Stimulated activated CD4-positive, alpha-beta T cell treated with anti-CD3 and anti-CD28 coated beads, Interleukin-2, amount 100 ng/mL, for 48 hours (primary cell): ENCODE measurements around the gene CFAP53.
"Not testable (repeated sequence)": the region's sequence is repeated elsewhere in the genome, so short reads cannot be mapped to it uniquely, and the experiment has no call there.

Source experiments
- DNase-seq, 2 donors: peaks; one replicate each; pipeline ENCODE4 v3.0.0-alpha.2; 2020

Gene CFAP53

DNA sequence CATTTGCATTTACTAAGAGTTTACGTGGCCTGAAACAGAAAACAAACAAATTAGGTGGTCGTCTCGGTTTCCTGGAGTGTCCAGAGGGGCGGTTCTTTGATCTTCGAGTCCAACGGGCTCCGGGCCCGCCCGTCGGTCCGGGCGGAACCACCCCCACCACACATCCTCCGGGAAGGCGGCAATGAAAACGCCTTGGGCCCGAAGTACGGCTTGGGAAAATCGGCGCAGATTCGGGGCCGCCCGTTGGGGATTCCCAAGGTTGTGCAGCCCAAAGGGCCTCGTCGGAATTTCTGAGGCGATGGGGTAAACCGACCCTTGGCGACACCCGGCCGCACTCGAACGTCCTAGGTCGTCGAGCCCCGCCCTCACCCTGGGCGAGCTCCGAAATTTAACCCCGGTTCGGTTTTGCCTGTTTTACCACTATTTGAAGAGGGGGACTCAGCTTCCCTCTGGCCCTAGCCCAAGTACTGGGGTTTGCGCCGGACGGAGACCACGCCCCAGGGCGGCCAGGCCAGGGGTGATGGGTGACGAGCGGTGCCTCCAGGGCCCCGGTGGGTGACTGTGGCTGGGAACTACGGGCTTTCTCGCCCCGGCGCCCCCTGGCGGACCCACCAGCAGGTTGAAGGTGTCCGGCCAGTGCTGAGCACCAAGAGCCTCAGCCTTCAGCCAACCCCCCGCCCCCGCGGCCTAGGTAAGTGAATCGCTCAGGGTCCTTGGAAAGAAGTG, 1.9 kb upstream of the CFAP53 start:
- DNase-seq = peak; percentile 71 to 78

DNA sequence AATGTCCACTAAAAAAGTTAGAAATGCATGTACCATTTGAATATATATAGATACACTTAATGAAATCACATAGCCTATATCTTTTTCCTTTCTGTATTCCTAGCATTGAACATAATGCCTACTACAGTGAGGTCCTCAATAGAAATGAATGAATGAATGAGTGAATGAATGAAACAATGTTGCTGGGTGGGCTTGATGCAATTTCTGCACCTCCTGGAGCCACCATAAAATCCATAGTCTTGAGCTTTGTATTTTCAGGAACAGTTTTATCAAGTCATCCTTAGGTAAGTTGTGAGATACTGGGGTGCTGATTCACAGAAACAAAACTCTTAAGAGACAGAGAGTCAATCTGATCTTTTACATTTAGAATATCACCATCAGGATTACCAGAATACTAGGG, 3.3 kb downstream of the CFAP53 start:
- DNase-seq = no peak

DNA sequence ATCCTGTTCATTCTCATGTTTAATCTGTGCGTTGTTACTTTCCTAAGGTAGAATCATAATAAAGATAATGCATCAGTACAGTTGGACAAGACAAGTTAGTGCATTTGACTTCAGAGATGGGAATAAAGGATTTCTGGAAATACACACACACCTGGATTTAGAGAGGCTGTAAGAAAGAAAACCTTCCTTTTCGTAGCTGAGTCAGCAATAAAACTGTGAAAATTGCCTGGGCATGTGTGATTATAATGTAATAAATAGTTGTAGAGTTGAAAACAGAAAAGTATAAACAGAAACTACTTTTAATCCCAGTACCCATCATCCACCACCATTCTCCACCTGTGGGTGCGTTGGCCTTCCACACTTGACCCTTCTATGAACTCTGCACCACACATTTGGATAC, 15.4 kb downstream of the CFAP53 start:
- DNase-seq = no peak

DNA sequence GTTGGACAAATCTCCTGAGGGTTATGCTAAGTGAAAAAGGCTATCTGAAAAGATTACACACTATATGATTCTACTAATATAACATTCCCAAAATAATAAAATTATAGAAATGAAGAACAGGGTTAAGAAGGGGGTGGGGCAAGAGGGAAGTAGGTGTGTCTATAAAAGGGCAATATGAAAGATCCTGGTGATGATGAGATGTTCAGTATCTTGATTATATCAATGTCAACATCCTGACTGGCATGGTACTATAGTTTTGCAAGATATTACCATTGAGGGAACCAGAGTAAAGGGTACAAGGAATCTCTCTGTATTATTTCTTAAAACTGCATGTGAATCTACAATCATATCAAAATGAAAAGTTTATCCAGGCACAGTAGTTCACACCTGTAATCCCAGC, 16.7 kb downstream of the CFAP53 start:
- DNase-seq = no peak

DNA sequence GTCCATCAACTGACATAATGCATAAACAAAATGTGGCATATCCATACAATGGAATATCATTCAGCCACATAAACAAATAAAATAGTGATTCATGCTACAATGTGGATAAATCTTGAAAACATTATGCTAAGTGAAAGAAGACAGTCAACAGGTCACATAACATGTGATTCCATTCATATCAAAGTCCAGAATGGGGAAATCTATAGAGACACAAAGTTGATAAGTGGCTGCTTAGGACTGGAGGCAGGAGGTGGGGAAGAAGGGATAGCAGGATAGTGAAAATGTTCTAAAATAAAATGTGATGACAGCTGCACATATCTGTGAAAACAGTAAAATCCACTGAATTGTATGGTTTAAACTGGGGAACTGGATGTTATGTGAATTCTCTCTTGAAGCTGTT, 18.7 kb downstream of the CFAP53 start:
- DNase-seq = no peak

DNA sequence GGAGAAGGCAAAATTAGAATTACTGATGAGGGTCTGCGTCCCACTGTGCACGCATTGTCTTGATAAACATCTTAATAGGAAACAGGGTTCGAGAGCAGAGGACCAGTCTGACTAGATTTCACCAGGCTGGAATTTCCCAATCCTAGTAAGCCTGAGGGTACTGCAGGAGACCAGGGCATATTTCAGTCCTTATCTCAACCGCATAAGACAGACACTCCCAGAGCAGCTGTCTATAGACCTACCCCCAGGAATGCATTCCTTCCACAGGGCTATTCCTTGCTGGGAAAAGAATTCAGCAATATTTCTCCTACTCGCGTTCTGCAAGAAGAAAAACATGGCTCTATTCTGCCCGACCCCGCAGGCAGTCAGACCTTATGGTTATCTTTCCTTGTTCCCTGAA, 24.5 kb downstream of the CFAP53 start:
- not testable (repeated sequence) for DNase-seq

DNA sequence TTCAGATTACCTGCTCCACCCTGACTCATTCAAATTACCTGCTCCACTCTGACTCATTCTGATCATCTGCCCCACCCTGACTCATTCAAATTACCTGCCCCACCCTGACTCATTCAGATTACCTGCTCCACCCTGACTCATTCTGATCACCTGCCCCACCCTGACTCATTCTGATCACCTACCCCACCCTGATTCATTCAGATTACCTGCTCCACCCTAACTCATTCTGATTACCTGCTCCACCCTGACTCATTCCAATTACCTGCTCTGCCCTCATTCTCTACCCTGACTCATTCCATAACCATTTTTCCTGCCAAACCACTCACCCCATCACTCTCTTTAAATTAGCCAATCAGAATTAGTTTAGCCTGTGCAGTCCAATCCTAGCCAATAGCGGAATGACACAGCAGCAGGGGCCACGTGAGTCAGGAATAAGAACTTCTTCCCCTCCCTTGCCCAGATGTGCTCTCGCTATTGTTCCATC, 26.2 kb downstream of the CFAP53 start:
- no peak for DNase-seq

DNA sequence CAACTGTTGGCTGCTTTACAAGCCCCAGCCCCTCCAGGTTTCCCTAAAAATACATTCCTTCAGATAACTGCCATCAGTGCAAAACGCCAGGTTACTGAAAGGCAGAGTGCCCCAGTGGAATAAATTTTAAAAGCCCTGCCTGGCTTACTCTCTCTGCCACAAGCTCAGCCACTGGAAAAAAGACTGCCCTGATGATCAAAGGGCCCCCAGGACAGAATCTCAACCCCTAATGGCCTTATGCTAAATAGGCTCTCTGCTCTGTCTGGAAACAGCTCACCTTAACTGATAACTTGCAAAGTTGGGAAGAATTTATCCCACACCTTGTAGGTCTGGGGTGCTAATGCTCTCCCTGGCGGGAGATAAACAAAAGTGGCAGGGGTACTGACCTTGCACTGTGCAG, 33.9 kb downstream of the CFAP53 start:
- no peak for DNase-seq

DNA sequence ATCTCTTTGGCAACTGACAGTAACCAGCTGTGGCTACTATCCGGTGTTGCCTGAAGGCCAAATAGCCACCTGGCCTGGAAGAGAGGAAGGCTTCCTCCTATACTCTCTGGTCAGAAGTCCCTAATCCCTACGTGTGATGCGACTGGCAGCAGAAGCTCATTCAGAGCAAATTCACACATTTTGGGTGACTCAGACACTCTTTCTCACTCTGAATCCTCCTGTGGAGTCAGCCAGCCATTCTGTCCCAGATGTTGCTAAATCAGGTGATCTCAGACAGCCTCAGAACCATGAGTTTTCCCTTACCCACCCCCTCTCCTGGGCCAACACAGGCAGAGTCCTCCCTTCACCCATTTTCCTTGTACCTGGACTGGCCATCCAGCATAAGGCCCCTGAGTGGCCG, 34.7 kb downstream of the CFAP53 start:
- DNase-seq = peak in 1 of 2 donors; percentile 2

DNA sequence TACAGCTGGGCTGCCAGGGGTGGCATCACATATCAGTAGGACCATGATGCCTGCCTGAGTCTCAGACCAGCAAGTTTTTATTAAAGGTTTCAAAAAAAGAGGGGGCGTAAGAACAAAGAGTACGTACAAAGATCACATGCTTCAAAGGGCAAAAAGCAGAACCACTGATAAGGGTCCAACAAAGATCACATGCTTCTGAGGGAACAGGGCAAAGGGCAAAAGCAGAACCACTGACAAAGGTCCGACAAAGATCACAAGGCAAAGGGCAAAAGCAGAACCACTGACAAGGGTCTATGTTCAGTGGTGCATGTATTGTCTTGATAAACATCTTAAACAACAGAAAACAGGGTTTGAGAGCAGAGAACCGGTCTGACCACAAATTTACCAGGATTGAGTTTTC, 46.0 kb downstream of the CFAP53 start:
- not testable (repeated sequence) for DNase-seq

DNA sequence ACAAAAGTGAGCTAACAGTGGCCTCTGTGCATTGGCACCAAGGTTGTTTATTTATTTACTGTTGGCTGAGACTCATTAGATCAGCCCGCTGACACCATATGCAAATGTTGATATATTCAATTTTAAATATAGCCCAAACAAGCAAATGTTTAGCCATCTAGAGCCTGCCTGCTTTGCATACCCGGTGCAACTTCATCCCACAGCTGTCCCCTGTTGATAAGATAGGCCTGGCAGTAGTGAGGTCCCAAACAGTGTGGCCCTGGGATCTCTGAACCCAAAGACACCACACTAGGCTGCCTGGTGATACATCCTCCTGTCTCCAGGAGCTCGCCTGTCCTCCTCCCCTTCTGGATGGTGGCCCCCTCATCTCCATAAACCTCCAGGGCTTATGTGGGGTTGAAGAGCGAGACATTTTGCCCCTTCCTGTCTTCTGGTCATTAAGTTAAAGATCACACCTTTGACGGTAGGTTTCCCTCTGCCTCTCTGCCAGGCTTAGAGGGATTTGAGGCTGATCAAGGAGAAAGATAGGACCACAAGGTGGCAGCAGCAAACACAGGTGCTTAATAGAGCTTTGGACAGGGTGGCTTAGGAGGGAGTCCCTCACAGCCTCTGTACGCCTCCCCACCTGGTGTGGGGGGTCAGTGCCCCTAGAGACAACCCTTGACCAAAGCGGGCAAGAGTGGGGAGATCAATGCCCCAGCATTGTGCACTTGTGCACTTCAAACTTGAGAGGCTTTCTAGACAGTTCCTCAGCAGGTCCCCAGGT, 47.7 kb downstream of the CFAP53 start:
- no peak for DNase-seq

DNA sequence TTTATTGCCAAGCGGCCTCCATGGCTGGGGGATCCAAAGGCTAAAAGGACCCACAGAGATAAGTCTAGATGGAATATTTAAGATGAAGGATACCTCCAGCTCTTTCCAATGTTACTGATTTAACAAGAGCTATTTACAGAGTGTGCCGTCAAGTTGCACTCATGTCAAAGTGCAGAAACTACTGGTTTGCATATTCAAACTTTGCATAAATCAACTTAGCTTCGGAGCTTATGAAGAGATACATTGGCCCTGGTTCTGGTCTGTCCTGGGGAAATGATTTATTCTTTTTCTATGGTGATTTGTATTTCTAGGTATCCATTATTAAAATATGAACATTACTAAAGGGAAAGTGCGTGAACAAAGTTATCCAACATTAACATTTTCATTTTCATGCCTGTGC, 57.0 kb downstream of the CFAP53 start:
- no peak for DNase-seq

DNA sequence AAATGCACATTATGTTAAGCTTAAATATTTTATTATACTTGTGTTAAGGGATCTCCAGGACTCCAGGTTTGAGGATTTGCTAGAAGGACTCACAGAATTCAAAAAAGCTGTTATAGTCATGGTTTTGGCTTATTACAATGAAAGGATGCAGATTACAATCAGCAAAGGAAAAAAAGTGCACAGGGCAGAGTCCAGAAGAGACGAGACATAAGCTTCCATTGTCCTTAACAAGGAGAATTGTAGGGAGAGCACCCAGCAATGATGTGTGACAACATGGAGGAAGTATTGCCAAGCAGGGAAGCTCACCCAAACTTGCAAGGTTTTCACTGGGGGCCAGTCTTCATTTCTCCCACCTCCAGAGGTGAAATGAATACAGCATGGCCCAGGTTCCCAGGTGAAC, 58.6 kb downstream of the CFAP53 start:
- DNase-seq = no peak

DNA sequence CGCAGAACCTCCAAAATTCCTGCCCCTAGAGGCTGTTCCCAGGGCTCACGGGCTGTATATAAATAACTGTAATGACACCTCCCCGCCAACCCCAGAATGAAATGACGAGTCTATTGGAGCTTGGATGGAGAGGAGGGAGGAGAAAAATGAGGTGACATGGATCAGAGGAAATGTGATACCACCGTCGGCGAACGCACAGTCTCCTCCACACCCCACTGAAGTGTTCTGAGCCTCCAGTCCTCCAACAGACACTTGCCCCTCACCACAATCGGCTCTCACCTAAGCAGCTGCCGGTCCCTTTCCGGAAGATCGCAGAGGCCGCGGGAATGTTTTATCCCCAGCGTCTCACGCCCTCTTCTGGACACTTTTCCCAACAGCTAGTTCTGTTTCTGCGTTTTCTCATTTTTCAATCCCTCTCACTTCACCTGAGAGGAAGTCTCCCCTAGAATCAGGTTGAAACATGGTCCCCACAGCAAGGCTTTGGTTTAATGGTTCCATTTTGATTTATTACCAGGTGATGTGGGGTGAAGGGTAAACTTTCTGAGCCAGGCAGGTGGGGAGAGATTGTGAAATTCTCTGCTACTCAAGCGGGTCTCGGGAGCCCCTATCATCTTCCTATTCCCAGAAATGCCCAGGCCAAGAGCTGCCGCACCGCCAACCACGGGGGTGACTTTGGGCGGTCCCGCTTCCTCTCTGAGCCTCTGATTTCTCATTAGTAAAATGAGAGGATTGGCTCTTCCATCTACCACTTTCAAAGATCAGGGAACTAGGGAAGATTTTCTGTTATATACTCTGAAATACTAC, 62.3 kb downstream of the CFAP53 start:
- DNase-seq = peak; percentile 12 to 30

DNA sequence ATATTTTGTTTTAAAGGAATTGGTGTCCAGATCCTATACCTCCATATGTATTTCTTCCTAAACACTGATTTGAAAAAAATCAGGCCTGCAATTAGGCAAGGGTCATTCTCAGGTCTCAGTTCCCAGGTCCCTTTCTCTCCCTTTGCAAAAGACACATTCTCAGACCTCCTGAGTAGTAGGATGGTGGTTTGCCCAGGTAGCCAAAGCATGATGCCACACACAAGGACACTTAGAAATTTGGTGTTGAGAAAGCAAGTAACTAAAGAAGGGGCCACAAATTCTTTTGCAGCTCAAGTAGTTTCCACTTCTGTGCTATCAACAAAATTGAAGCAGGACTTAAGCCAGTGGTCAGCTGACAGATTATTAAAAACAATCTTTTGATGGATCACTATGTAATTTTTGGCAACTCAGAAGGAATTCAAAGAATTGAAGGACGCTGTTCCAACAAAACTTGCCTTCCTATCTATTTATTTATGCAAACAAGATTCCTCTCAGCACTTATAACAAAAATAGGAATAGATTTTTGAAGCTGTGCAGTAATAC, 64.7 kb downstream of the CFAP53 start:
- no peak for DNase-seq

DNA sequence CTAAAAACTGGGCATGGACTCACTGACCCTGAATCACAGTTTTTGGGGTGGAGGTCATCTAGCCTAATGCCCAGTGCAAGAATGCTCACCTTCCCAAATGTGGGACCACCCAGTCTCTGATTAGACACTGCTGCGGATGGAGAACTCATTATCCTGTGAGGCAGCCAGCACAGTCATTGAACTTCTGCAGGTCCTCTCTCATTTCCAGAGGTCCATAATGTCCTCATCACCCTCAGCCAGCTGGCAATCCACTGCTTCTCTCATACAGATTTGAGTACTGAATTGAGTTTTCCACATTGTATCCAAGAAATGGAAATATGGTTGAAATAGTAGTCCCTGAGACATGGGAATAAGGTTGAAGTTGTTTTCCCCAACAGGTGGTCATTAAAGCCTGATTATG, 66.4 kb downstream of the CFAP53 start:
- DNase-seq = no peak

DNA sequence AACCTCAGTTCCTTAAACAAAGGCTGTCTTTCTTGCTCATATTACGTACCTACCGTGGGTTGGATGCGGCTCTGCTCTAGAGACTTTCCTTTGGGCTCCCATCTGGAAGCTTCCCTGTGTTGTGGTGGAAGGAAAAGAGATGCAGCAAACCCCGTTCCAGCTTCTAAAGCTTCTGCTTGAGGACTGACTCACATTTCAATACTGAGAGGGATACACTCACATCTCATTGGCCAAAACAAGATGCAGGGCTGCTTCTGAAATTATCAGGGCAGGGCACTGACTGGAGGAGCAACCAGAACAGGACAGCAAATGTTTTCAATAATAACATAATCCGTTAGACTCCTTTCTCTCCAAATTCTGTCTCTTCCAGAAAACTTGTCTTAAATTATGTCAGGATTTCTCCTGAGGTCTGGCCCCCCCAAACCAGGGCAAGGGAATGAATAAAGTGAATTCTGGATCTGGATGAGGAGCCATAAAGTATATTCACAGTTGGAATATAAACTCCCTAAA, 66.9 kb downstream of the CFAP53 start:
- no peak for DNase-seq

DNA sequence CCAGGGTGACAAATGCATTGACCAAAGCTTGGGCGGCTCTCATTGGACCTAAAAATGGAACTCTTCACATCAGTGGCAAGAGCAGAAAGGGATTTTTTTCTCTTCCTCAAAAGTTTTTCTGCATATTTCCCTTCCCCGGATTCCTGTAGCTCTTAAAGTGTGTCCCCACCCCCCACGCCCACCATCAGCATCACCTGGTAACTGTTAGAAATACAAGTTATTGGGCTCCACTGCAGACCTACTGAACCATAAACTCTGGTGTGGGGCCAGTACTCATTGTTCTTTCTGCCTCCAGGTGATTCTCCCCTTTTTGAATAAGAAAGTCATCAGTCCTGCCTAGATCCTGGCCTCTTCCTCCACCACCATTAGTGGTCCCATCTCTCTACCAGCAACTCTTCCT, 70.0 kb downstream of the CFAP53 start:
- no peak for DNase-seq

DNA sequence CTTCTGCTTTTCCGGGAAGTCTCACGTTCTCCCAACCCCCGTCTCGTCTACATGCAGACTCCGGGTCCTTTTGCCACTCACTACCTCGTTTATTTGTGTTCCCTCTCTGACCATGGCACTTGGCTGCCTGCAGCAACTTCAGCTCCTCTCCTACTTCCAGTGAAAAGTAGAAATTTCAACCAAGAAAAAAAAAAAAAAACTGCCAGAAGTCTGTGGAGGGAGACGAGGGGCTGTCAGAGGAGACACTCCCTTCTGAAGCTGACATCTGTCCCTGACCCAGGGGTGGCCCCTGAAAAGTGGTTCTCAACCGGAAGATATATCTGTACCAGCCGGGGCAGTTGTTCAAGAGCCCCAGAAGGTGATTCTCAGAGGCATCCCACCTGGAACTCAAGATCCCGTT, 70.6 kb downstream of the CFAP53 start:
- DNase-seq = no peak

DNA sequence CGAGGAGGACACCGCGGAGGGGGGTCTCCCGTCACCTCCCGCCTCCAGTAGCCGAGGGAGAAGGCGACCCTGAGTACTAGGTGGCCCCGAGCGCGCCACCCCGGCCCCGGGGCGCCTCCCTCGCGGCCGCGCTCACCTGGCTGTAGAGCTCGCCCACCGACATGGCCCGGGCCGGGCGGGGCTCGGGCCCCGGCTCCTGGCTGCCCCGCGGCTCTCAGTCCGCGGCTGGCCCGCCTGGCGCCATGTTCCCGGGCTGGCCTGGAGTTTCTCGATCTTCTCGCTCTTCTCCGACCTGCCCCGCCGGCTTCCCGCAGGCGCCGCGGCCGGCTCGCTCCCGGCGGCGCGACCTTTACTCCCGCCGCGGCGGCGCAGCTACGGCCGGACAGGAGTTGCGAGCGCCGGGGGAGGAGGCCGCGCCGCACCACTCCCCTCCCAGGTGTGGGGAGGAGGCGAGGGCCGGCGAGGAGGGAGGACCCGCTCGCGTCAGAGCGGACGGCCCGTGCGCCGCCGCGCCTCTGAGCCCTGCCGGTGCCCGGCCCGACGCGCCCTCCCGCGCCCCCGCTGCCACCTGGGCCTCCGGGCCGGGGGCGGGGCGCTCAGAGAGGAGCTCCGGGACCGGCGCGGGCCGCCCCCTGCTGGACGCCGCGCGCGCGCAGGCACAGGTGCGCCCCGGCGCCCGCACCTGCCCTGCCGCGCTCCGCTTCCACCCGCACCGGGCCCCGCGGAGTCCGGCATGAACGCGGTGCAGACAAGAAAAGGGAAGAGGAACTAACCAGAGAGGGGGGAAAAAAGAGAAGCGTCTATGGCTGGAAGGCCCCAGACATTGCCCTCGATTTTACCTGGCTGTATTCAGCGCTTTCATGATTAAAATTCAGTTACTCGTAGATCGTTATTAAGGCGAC, 71.4 kb downstream of the CFAP53 start, which contains the start of gene MYO5B:
TSS of gene MYO5B (minus strand) at position 517 of the 902 bp plus-strand sequence. CDS start at position 163, 354 bp downstream.
- peak; percentile 44 to 60 for DNase-seq

DNA sequence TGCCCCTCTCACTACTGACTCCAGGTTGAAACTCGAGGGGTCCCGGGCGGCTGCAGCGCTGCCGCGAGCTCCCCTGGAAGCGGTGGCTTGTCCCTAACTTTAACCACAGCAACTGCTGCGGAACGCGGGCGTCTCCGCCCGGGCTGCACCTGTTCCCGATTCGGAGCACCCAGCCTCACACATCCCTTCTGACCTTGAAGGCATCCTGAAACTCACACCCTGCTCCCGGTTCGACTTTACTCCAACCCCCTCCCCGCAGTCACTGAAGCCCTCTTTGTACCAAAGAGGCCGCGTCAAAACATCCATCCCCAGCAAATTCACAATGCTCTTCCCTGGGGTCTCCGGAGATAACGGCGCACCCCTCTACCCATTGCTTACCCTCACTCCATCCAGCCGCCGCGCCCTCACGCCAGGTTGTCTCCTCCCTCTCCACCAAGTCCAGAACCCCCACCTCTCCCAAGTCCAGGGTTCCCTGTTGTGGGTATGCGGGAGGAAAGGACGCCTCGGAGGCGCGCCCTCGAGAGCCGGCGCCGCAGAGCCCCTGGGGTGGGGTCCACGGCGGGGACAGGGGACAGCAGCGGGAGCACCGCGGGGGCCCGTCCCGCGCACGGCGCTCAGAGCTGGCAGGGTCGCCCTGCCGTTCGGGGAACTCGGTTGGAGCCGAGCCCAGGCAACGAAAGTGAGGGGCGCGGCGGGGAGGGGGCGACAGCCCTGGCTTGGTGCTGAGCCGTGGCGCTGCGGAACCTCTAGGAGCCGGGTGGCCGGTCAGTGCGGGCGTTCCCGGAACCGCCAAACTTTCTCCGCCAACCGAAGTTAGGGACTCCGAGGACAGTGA, 72.3 kb downstream of the CFAP53 start:
- DNase-seq = no peak
